Activated CD4-positive, alpha-beta T cell treated with anti-CD3 and anti-CD28 coated beads, Interleukin-2, amount 10 ng/mL, durations not matched to agents 7 days and 5 days (primary cell): ENCODE data around the gene VCPKMT. TPM values are rescaled to one million over a fixed set of nuclear protein-coding genes. Genes with fewer than 3 reads are reported as not detected.

Experiments
- CTCF ChIA-PET: fragments of 350-600 bp; sonication (Branson Sonifier 250); formaldehyde crosslinking; loops from one replicate; lab custom pipeline; 2021; ENCODE audit warnings: antibody characterized with exemption; lab: Charles Lee
- POLR2A ChIA-PET: fragments of 350-600 bp; sonication (Branson Sonifier 250); formaldehyde crosslinking; loops from one replicate; lab custom pipeline; 2021; ENCODE audit warnings: antibody characterized with exemption; lab: Charles Lee
- DNase-seq: peaks from one replicate; pipeline ENCODE4 v3.0.0-alpha.2; 2020
- H3K27ac Mint-ChIP-seq: one replicate; pipeline ENCODE4 v1.8.0; 2021; ENCODE audit warnings: mild to moderate bottlenecking, moderate library complexity, mixed read lengths
- H3K27me3 Mint-ChIP-seq: one replicate; pipeline ENCODE4 v1.8.0; 2021; ENCODE audit warnings: mixed read lengths
- H3K36me3 Mint-ChIP-seq: one replicate; pipeline ENCODE4 v1.8.0; 2021; ENCODE audit warnings: low read depth, mixed read lengths
- H3K4me1 Mint-ChIP-seq: one replicate; pipeline ENCODE4 v1.8.0; 2021; ENCODE audit warnings: mixed read lengths
- H3K4me3 Mint-ChIP-seq: one replicate; pipeline ENCODE4 v1.8.0; 2021; ENCODE audit warnings: mild to moderate bottlenecking, moderate library complexity, mixed read lengths
- H3K9me3 Mint-ChIP-seq: one replicate; pipeline ENCODE4 v1.8.0; 2021; ENCODE audit warnings: mixed read lengths
- total RNA-seq, 2 experiments: library from RNA; stranded (reverse); gene quantifications; one replicate each; pipeline ENCODE4 v1.2.3, GENCODE V29; 2021

The VCPKMT gene
- total RNA-seq, 2 experiments from 2014 or later: 9.8 to 11.3 TPM

DNA sequence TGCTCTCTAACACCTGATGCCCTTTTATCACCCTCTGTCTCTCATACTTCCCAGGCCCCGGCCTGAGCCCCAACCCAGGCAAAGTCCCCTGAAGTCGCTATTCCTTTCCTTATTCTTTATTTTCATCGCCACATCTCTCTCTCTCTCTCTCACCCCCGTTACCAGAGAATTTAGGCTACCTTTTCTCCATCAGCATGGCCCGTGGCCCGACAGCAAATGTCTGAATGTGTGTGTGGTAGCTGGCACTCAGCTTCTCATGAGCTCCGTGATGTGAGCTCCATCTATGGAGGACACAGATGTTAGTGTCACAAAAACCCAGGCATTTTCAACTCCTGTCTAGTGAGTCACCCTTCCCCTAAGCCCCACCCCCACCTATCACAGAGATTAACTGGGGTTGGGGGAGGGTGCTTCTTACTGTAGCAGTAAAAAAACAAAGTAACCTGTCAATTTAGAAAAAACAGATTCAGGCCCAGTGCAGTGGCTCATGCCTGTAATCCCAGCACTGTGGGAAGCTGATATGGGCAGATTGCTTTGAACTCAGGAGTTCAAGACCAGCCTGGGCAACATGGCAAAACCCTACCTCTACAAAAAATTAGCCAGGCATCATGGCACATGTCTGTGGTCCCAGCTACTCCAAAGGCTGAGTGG, 53.8 kb downstream of the VCPKMT start:
- DNase-seq: peak; percentile 94
- ChIA-PET CTCF (interaction anchor here (0.7 to 4.8 kb wide), 16 partner anchors 10 to 210 kb away, joined by 3 to 51 read pairs (median 6); partner anchors contain the start of gene NEMF), POLR2A (interaction anchor here (0.6 to 2.3 kb wide), 18 partner anchors 14 to 478 kb away, joined by 3 to 24 read pairs (median 4); partner anchors contain the start of genes MGAT2 and RPL36AL)
- H3K4me1 Mint-ChIP-seq: peaks cover 90% of the 10 kb centered on the region
- H3K4me3 Mint-ChIP-seq: peak overlapping the region; percentile 81
- H3K9me3 Mint-ChIP-seq: no peaks in the 10 kb centered on the region
- peak overlapping the region; percentile 98 for H3K27ac Mint-ChIP-seq
- H3K27me3 Mint-ChIP-seq: no peaks in the 10 kb centered on the region
- H3K36me3 Mint-ChIP-seq: peaks cover 34% of the 10 kb centered on the region

DNA sequence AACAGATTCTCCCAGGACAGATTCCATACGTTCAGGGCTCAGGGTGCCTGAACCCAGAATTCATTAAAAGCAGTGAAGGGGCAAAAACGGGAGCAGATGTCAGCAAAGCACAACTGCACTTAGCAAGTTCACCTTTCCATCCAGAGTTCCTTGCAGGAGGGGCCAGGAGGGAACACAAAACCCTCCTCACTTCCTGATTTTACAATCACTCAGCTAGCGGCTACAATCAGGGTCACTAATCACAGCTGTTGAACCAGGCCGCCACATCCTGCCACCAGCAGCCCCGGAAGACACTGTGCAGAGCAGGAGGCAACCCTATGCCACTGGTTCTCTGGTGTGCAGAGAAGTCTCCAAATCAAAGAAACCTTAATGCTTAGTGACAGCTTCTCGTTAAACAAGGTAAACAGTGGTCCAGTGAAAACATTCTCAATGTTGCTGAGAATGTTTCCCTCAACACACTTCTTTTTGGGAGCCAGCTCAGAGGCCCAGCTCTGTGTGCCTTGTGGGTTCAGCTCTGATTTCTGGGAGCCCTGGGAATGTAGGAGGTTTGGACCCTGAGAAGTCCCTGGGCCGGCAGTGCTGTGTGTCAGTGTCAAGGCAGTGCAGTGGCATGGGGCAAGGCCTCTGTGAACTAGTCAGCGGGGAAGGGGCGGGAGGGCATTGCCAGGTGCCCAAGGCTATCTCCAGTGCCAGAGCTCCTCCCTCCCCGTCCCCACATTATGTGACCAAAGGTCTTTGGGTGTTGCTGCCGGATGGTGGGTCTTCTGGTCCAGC, 54.5 kb downstream of the VCPKMT start:
- H3K27ac Mint-ChIP-seq: peak overlapping the region; percentile 98
- CTCF ChIA-PET: interaction anchor here (0.7 to 4.8 kb wide), 16 partner anchors 8 to 210 kb away, joined by 3 to 51 read pairs (median 6); partner anchors contain the start of gene NEMF
- POLR2A ChIA-PET: interaction anchor here (0.6 to 2.3 kb wide), 17 partner anchors 15 to 442 kb away, joined by 3 to 24 read pairs (median 5); partner anchors contain the start of genes MGAT2 and RPL36AL
- peaks cover 27% of the 10 kb centered on the region for H3K36me3 Mint-ChIP-seq
- peak overlapping the region; percentile 81 for H3K4me3 Mint-ChIP-seq
- H3K4me1 Mint-ChIP-seq: peaks cover 90% of the 10 kb centered on the region
- DNase-seq: peak; percentile 85
- no peaks in the 10 kb centered on the region for H3K9me3 Mint-ChIP-seq
- H3K27me3 Mint-ChIP-seq: no peaks in the 10 kb centered on the region

DNA sequence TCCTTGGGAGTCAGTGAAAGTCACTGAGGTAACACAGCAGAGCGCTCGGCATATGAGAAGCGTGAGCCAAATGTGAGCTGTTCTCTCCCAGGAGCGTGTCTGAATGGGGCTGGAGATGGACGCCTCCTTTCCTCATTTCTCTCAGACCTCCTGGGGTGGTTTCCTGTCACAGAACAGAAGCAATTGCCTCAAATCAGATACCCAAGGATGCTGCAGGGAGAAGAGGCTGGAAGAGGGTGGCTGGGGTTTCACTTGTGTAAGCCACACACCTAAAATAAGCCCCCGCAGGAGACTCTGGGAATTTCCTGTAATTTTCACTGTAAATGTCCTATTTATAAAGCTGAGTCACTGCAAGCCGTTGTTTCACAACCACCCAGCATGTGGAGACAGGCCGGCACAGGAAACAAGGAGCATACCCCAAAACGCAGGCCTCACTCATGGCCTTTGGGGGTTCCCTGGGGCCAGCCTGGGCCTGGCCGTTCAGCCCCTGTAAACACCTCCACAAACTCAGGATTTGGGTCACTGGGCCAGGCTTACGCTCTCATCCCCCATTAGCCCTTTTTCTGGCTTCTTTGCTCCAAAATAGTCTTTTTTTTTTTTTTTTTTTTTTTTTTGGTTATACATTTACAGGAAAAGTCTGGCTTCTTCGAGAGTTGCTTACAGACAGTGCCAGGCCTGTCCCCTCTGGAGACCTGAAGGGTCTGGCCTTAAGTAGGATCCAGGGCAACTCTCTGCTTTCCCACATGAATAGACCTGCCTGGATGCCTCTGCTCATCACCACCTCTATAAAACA, 55.3 kb downstream of the VCPKMT start:
- peak; percentile 48 for DNase-seq
- Mint-ChIP-seq H3K27ac (peak overlapping the region; percentile 98), H3K27me3 (no peaks in the 10 kb centered on the region), H3K9me3 (no peaks in the 10 kb centered on the region), H3K36me3 (peaks cover 31% of the 10 kb centered on the region), H3K4me1 (peaks cover 90% of the 10 kb centered on the region), H3K4me3 (peak overlapping the region; percentile 81)
- ChIA-PET CTCF (interaction anchor here (0.9 to 4.8 kb wide), 15 partner anchors 8 to 209 kb away, joined by 3 to 51 read pairs (median 8); partner anchors contain the start of gene NEMF), POLR2A (interaction anchor here (0.5 to 2.3 kb wide), 14 partner anchors 17 to 441 kb away, joined by 3 to 24 read pairs (median 4); partner anchors contain the start of genes MGAT2 and RPL36AL)

DNA sequence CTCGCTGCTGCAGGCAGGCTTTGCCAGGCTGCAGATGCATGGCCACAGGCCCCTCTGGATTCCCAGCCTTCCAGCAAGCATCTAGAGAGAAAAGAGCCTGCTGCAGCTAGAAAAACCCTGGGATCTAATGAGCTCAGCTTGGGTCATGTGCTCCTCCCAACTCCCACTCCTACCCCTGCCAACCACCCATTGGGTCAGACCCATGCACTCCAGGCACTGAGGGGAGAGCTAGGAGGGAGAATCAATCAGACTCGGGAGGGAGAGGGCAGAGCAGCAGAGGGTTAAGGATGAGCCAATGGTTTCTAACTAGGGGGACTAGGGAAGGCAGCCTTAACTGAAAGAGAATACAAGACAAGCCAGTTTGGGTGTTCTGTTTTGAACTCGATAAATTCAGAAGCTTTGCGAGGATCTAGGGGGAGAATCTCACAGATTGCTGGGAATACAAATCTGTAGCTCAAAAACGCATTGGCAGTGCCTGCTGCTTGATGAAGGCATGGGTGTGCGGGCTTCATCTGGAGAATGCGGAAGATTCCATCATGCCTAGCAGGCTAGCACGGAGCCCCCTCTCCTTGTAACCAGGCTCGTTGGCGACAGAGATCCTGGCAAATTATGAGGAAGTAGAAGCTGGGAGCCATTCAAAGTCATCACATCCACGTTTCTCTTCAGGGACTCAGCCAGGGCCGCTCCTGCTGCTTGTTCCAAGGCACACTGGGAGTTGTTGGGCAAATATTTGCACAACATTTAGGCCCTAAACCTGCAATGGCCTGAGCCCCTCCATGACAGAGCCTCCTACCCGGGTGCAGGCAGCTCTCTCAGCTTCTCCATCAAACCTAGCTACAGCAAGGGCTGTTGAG, 56.4 kb downstream of the VCPKMT start:
- Mint-ChIP-seq H3K4me3 (peak overlapping the region; percentile 81), H3K4me1 (peaks cover 82% of the 10 kb centered on the region), H3K36me3 (peaks cover 29% of the 10 kb centered on the region), H3K9me3 (no peaks in the 10 kb centered on the region), H3K27me3 (no peaks in the 10 kb centered on the region), H3K27ac (peak overlapping the region; percentile 98)
- ChIA-PET POLR2A (no interaction called here), CTCF (interaction anchor here (0.9 to 4.8 kb wide), 9 partner anchors 9 to 196 kb away, joined by 3 to 51 read pairs (median 7); no protein-coding TSS in a partner anchor)
- no peak for DNase-seq

Other genes with a start within 250 kb of the VCPKMT start
- gene ARF6, start 223.5 kb downstream of the VCPKMT start, total RNA-seq: 100 to 1,000 TPM; 160 to 165 TPM
- gene SOS2, start 115.0 kb upstream of the VCPKMT start, total RNA-seq: 10 to 100 TPM; 19.7 to 21.1 TPM
- gene L2HGDH, start 195.7 kb upstream of the VCPKMT start, total RNA-seq: 10 to 100 TPM in 1 of 2 experiments, 1 to 10 TPM in 1; 9.6 to 12.8 TPM
- gene DMAC2L, start 195.8 kb upstream of the VCPKMT start, total RNA-seq: 10 to 100 TPM; 15.7 to 20.6 TPM